A673 (cell line): ENCODE measurements around the gene NAIF1. TPM values are rescaled to one million over a fixed set of nuclear protein-coding genes. Genes with fewer than 3 reads are reported as not detected.

Experiments used
- BruUV-seq: library from RNA; stranded (reverse); fragments of 400-500 nt; replicated peaks from 2 replicates; lab custom pipeline; 2021; lab: Mats Ljungman, UMichigan
- CTCF ChIA-PET: fragments of 300-600 bp; sonication (Branson Sonifier 250); formaldehyde crosslinking; loops from one replicate; lab custom pipeline; 2022; ENCODE audit warnings: antibody characterized with exemption; lab: Charles Lee
- POLR2A ChIA-PET: fragments of 300-600 bp; sonication (Branson Sonifier 250); formaldehyde crosslinking; loops from one replicate; lab custom pipeline; 2022; ENCODE audit warnings: antibody characterized with exemption; ENCODE audit not compliant: low non-redundant PET; lab: Charles Lee
- DNase-seq: peaks from one replicate; pipeline ENCODE4 v3.0.0-alpha.2; 2015; ENCODE audit warnings: low spot score
- H3K27ac ChIP-seq: fragments of 200-600 bp; sonication (generic); 2 replicates; pipeline ENCODE4 v1.5.1; 2016; ENCODE audit warnings: mixed run types, low read depth, mild to moderate bottlenecking, mixed read lengths, antibody characterized with exemption, low read length; ENCODE audit not compliant: poor library complexity, severe bottlenecking
- H3K27me3 ChIP-seq: fragments of 200-600 bp; sonication (generic); replicated peaks from 2 replicates; pipeline ENCODE4 v1.6.1; 2017; ENCODE audit warnings: mixed run types, low read depth, mild to moderate bottlenecking, mixed read lengths, antibody characterized with exemption, low read length; ENCODE audit not compliant: insufficient read depth, poor library complexity
- H3K36me3 ChIP-seq: fragments of 200-600 bp; sonication (generic); 2 replicates; pipeline ENCODE4 v1.6.1; 2016; ENCODE audit warnings: mixed run types, mild to moderate bottlenecking, mixed read lengths, antibody characterized with exemption, low read length; ENCODE audit not compliant: insufficient read depth, poor library complexity, severe bottlenecking
- H3K4me1 ChIP-seq: fragments of 200-600 bp; sonication (generic); 2 replicates; pipeline ENCODE4 v1.6.1; 2017; ENCODE audit warnings: mixed run types, mild to moderate bottlenecking, mixed read lengths, antibody characterized with exemption, low read length; ENCODE audit not compliant: insufficient read depth, poor library complexity, severe bottlenecking
- H3K4me3 ChIP-seq: fragments of 200-600 bp; sonication (generic); 2 replicates; pipeline ENCODE4 v1.5.1; 2016; ENCODE audit warnings: low read depth, mixed run types, mild to moderate bottlenecking, mixed read lengths, low read length; ENCODE audit not compliant: poor library complexity, severe bottlenecking
- H3K9me3 ChIP-seq: fragments of 200-600 bp; sonication (generic); 2 replicates; pipeline ENCODE4 v1.6.1; 2016; ENCODE audit warnings: mixed run types, low read depth, mild to moderate bottlenecking, mixed read lengths, antibody characterized with exemption, low read length; ENCODE audit not compliant: poor library complexity, severe bottlenecking
- EZH2 ChIP-seq: fragments of 200-600 bp; sonication (generic); IDR thresholded peaks from 2 replicates; pipeline ENCODE4 v1.6.1; 2017; ENCODE audit warnings: borderline replicate concordance, low read depth, mild to moderate bottlenecking, mixed read lengths, antibody characterized with exemption, low read length; ENCODE audit not compliant: poor library complexity, severe bottlenecking
- intact Hi-C: fragments of 100-400 bp; cut with micrococcal nuclease; formaldehyde crosslinking; loops from one replicate; pipeline ENCODE4 v1.10.0; 2022; ENCODE audit not compliant: unreplicated experiment
- total RNA-seq: library from RNA; stranded (reverse); gene quantifications from 2 replicates; pipeline ENCODE4 v1.2.3, GENCODE V29; 2021
- TF ChIP-seq, protein P1 (sequence below): fragments of 300-800, 200-600 bp; sonication (generic); conservative IDR thresholded peaks from 2 replicates; pipeline ENCODE4 v1.5.1; 2017; ENCODE audit warnings: low read depth, mild to moderate bottlenecking, antibody characterized with exemption, low read length, moderate library complexity, mixed read lengths

NAIF1 gene
- total RNA-seq, 1 experiment from 2014 or later = 9.3 TPM

GRCh38 chr9:128049843-128050242 is 17.3 kb downstream of the NAIF1 start:
- no peak for TF ChIP-seq EZH2
- TF ChIP-seq, protein P1, sequence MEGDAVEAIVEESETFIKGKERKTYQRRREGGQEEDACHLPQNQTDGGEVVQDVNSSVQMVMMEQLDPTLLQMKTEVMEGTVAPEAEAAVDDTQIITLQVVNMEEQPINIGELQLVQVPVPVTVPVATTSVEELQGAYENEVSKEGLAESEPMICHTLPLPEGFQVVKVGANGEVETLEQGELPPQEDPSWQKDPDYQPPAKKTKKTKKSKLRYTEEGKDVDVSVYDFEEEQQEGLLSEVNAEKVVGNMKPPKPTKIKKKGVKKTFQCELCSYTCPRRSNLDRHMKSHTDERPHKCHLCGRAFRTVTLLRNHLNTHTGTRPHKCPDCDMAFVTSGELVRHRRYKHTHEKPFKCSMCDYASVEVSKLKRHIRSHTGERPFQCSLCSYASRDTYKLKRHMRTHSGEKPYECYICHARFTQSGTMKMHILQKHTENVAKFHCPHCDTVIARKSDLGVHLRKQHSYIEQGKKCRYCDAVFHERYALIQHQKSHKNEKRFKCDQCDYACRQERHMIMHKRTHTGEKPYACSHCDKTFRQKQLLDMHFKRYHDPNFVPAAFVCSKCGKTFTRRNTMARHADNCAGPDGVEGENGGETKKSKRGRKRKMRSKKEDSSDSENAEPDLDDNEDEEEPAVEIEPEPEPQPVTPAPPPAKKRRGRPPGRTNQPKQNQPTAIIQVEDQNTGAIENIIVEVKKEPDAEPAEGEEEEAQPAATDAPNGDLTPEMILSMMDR = no peak
- no TSS peak for BruUV-seq
- Histone ChIP-seq H3K27ac (peak overlapping the region; percentile 53), H3K9me3 (no peaks in the 10 kb centered on the region), H3K27me3 (no peaks in the 10 kb centered on the region), H3K4me1 (peaks cover 28% of the 10 kb centered on the region), H3K36me3 (no peaks in the 10 kb centered on the region), H3K4me3 (no peak overlapping the region)
- intact Hi-C loops = no loop called here
- DNase-seq = peak; percentile 76
- POLR2A ChIA-PET = no interaction called here
- CTCF ChIA-PET = interaction anchor here (0.5 kb wide), 1 partner anchor 76 kb away, joined by 4 read pairs; no protein-coding TSS in a partner anchor

DNA sequence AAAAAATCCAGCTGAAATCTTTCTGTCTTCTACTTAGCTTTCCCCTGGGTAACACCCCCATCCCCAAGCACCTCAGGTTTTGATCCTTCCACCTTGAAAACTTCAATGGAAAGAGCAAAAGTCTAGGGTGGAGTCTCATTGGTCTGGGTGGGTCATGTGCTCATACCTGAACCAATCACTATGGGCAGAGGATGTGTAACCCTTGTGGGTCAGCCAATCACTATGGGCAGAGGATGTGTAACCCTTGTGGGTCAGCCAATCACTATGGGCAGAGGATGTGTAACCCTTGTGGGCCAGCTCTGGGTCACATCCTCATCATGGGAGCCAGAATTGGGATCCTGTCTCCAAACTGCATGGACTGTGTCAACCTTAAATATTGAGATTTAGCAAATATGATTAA is 18.5 kb downstream of the NAIF1 start:
- ChIA-PET CTCF (no interaction called here), POLR2A (no interaction called here)
- Histone ChIP-seq H3K9me3 (no peaks in the 10 kb centered on the region), H3K36me3 (no peaks in the 10 kb centered on the region), H3K4me1 (peaks cover 28% of the 10 kb centered on the region), H3K27ac (no peak overlapping the region), H3K4me3 (no peak overlapping the region), H3K27me3 (no peaks in the 10 kb centered on the region)
- intact Hi-C loops = no loop called here
- TF ChIP-seq, protein P1 = no peak
- TF ChIP-seq EZH2 = no peak
- BruUV-seq = no TSS peak
- no peak for DNase-seq

- intact Hi-C loops = no loop called here
Measured at GRCh38 chr9:128047231-128047630, 19.9 kb downstream of the NAIF1 start.

More at GRCh38 chr9:128047231-128047630, 19.9 kb downstream of the NAIF1 start:
- DNase-seq = no peak
- Histone ChIP-seq H3K9me3 (no peaks in the 10 kb centered on the region), H3K4me1 (peaks cover 28% of the 10 kb centered on the region), H3K27me3 (no peaks in the 10 kb centered on the region), H3K4me3 (no peak overlapping the region), H3K27ac (no peak overlapping the region), H3K36me3 (no peaks in the 10 kb centered on the region)
- CTCF ChIA-PET = no interaction called here
- POLR2A ChIA-PET = no interaction called here
- no peak for TF ChIP-seq EZH2
- TF ChIP-seq, protein P1 = no peak
- no TSS peak for BruUV-seq
